K562 (cell line): Measurements from ENCODE around the gene TCEA3. TPM values are rescaled to one million over a fixed set of nuclear protein-coding genes. Genes with fewer than 3 reads are reported as not detected.

Source experiments
- ARNT ChIP-seq, 2 experiments: fragments of 450-650 bp; IDR thresholded peaks; 2 replicates each; pipeline ENCODE4 v1.6.1; 2016; ENCODE audit warnings: mild to moderate bottlenecking in 1 of 2
- ATF3 ChIP-seq, 2 experiments: fragments of 450-650 bp in 1 of 2; sonication (generic) in 1 of 2; formaldehyde crosslinking in 1 of 2; IDR thresholded peaks in 1 of 2; conservative IDR thresholded peaks in 1 of 2; 2 replicates each; pipeline versions ENCODE4 v1.6.1 to v1.8.1; 2016 to 2023; ENCODE audit warnings: mild to moderate bottlenecking in 2 of 2, moderate library complexity in 2 of 2, inconsistent platforms in 1 of 2, missing genetic modification reagents in 1 of 2
- BRF2 ChIP-seq: IDR thresholded peaks from 3 replicates; pipeline ENCODE4 v1.6.1; 2011; ENCODE audit warnings: borderline replicate concordance, mild to moderate bottlenecking; ENCODE audit not compliant: insufficient read length, insufficient read depth
- CEBPB ChIP-seq: fragments of 450-650 bp; IDR thresholded peaks from 2 replicates; pipeline ENCODE4 v1.6.1; 2016; ENCODE audit warnings: missing genetic modification characterization, missing compliant biosample characterization
- DACH1 ChIP-seq: fragments of 450-650 bp; IDR thresholded peaks from 2 replicates; pipeline ENCODE4 v1.6.1; 2018; ENCODE audit not compliant: partially characterized antibody
- ERF ChIP-seq: fragments of 450-650 bp; formaldehyde crosslinking; IDR thresholded peaks from 2 replicates; pipeline ENCODE4 v1.4.0; 2020; ENCODE audit warnings: mild to moderate bottlenecking, mixed read lengths
- GTF2E2 ChIP-seq: fragments of 200-800 bp; sonication (Bioruptor generic); IDR thresholded peaks from 2 replicates; pipeline ENCODE4 v1.6.1; 2016; ENCODE audit warnings: missing genetic modification characterization, missing compliant biosample characterization
- HES1 ChIP-seq: fragments of 450-650 bp; IDR thresholded peaks from 2 replicates; pipeline ENCODE4 v1.6.1; 2016; ENCODE audit warnings: low read depth, mild to moderate bottlenecking, moderate library complexity
- HEY1 ChIP-seq: fragments of 250-450 bp; sonication (Bioruptor Pico); IDR thresholded peaks from 2 replicates; pipeline ENCODE4 v1.5.0; 2020; ENCODE audit warnings: mild to moderate bottlenecking, moderate library complexity, borderline replicate concordance
- HIVEP1 ChIP-seq: fragments of 250-450 bp; sonication (Bioruptor Pico); IDR thresholded peaks from 2 replicates; pipeline ENCODE4 v1.4.0; 2020; ENCODE audit warnings: mild to moderate bottlenecking
- ID3 ChIP-seq, 2 experiments: fragments of 250-450 bp in 1 of 2; fragments of 450-650 bp in 1 of 2; sonication (Bioruptor Pico) in 1 of 2; IDR thresholded peaks; 2 replicates each; pipeline versions ENCODE4 v1.6.1 to v1.8.0; 2016 to 2021; ENCODE audit warnings: mild to moderate bottlenecking in 2 of 2, moderate library complexity in 2 of 2, missing compliant biosample characterization in 1 of 2, missing genetic modification characterization in 1 of 2
- NEUROD1 ChIP-seq: fragments of 150-350 bp; IDR thresholded peaks from 2 replicates; pipeline ENCODE4 v1.6.1; 2014; ENCODE audit warnings: borderline replicate concordance, low read length, low read depth; ENCODE audit not compliant: partially characterized antibody
- NFATC3 ChIP-seq: fragments of 450-650 bp; IDR thresholded peaks from 2 replicates; pipeline ENCODE4 v1.6.1; 2017; ENCODE audit warnings: mild to moderate bottlenecking
- NR2F6 ChIP-seq: fragments of 450-650 bp; formaldehyde crosslinking; IDR thresholded peaks from 2 replicates; pipeline ENCODE4 v1.4.0; 2020; ENCODE audit warnings: mild to moderate bottlenecking
- NRF1 ChIP-seq, 2 experiments: fragments of 450-650 bp; IDR thresholded peaks in 1 of 2; conservative IDR thresholded peaks in 1 of 2; 2 replicates each; pipeline ENCODE4 v1.6.1; 2014; ENCODE audit warnings: mild to moderate bottlenecking in 2 of 2
- POLR2H ChIP-seq: IDR thresholded peaks from 2 replicates; pipeline ENCODE4 v1.6.1; 2016; ENCODE audit warnings: missing genetic modification characterization, low read depth, mild to moderate bottlenecking, control low read depth, missing compliant biosample characterization, moderate library complexity
- RAD21 ChIP-seq, 2 experiments: fragments of 250-450 bp in 1 of 2; fragments of 450-650 bp in 1 of 2; sonication (Bioruptor Pico) in 1 of 2; formaldehyde crosslinking in 1 of 2; IDR thresholded peaks in 1 of 2; conservative IDR thresholded peaks in 1 of 2; 2 replicates each; pipeline versions ENCODE4 v1.4.0 to v1.8.0; 2020 to 2022; ENCODE audit warnings: mild to moderate bottlenecking in 2 of 2, moderate library complexity in 1 of 2
- ZBTB49 ChIP-seq: sonication (generic); formaldehyde crosslinking; IDR thresholded peaks from 2 replicates; pipeline ENCODE4 v1.8.0; 2022; ENCODE audit warnings: missing genetic modification reagents, mild to moderate bottlenecking, borderline replicate concordance
- ZZZ3 ChIP-seq: fragments of 450-650 bp; IDR thresholded peaks from 2 replicates; pipeline ENCODE4 v1.6.1; 2016; ENCODE audit warnings: antibody characterized with exemption, mild to moderate bottlenecking, moderate library complexity
- polyA plus RNA-seq, 8 experiments: library from polyadenylated mRNA; depleted of rRNA in 4 of 8; stranded (reverse) in 5 of 8; unstranded in 3 of 8; fragments of >200 nt; fragmentation: Nextera tagmentation in 2 of 8; fragmentation: Illumina TruSeq in 1 of 8; extraction: Ambion mirVana in 2 of 8; extraction: Trizol in 1 of 8; gene quantifications; 2 replicates each; pipeline versions ENCODE4 v1.2.1 to v1.2.3, GENCODE V29; 2011 to 2014; ENCODE audit warnings: inconsistent platforms in 1 of 8, missing spikeins in 1 of 8
- total RNA-seq, 7 experiments: library from RNA; depleted of rRNA in 6 of 7; stranded (reverse); fragments of >200 nt in 6 of 7; fragmentation: Illumina TruSeq in 2 of 7; extraction: Trizol in 2 of 7; gene quantifications; 2 replicates each; pipeline versions ENCODE4 v1.2.1 to v1.2.3, GENCODE V29; 2011 to 2021; ENCODE audit warnings: low replicate concordance in 1 of 7

The TCEA3 gene
- total and polyA plus RNA-seq, 9 of the 15 experiments (the other 6 are each of a cell fraction or from before 2014, with no cell fraction given) = 0.03 to 0.55 (median 0.36) TPM

- no peak; the same call in none of the 2 replicates for TF ChIP-seq GTF2E2 (tag)
- no peak for TF ChIP-seq ATF3 (IDR thresholded peaks at IDR 0.05)
- peak; percentile 19; the same call in 1 of the 2 replicates for TF ChIP-seq ATF3 (CRISPR knock-in tag; conservative IDR thresholded peaks at IDR 0.05)
- 0 out of 2 replicates have a peak, but pooled peaks have one; percentile 53 for TF ChIP-seq NR2F6 (CRISPR knock-in tag)
- TF ChIP-seq ID3 (CRISPR knock-in tag; IDR thresholded peaks at IDR 0.05) = no peak
- no peak; the same call in 1 of the 2 replicates for TF ChIP-seq ID3 (tag; IDR thresholded peaks at IDR 0.05)
- TF ChIP-seq POLR2H (tag) = peak; percentile 75
- peak; percentile 74 to 85; a peak in 3 of 4 replicates for TF ChIP-seq ARNT (IDR thresholded peaks at IDR 0.05)
- 0 out of 2 replicates have a peak, but pooled peaks have one; percentile 54 for TF ChIP-seq ZBTB49
- TF ChIP-seq DACH1 = no peak
- TF ChIP-seq ZZZ3 = no peak
- peak; percentile 11 for TF ChIP-seq NEUROD1
- TF ChIP-seq NFATC3 = no peak
- no peak for TF ChIP-seq BRF2
- TF ChIP-seq HEY1 (CRISPR knock-in tag) = no peak
- TF ChIP-seq RAD21 (CRISPR knock-in tag; conservative IDR thresholded peaks at IDR 0.05 in 1 of 2, IDR thresholded peaks at IDR 0.05 in 1 of 2) = peak; percentile 31 to 69; a peak in 3 of 4 replicates
- no peak; a peak in 1 of 4 replicates for TF ChIP-seq NRF1 (conservative IDR thresholded peaks at IDR 0.05 in 1 of 2, IDR thresholded peaks at IDR 0.05 in 1 of 2)
- no peak for TF ChIP-seq HES1
- peak; percentile 90 for TF ChIP-seq CEBPB (tag)
- TF ChIP-seq ERF (CRISPR knock-in tag) = peak; percentile 39; the same call in 1 of the 2 replicates
- peak; percentile 26; the same call in 1 of the 2 replicates for TF ChIP-seq HIVEP1
These were observed 55.8 kb downstream of the TCEA3 start (continued) for GRCh38 chr1:23368562-23369334.
